LNCaP clone FGC (cell line): ENCODE results near the gene ABHD16B.
"Not testable (repeated sequence)": the region's sequence is repeated elsewhere in the genome, so short reads cannot be mapped to it uniquely, and the experiment has no call there.

Source experiments
- DNase-seq: peaks from one replicate; pipeline ENCODE4 v3.0.0-alpha.2; 2011; ENCODE audit warnings: low read depth
- H3K4me3 ChIP-seq: 2 replicates; pipeline ENCODE4 v1.5.1; 2011; ENCODE audit warnings: mild to moderate bottlenecking, low read depth, low read length, control low read depth
- TF ChIP-seq, protein P1 (sequence below): IDR thresholded peaks from 2 replicates; pipeline ENCODE4 v1.5.1; 2012; ENCODE audit warnings: mild to moderate bottlenecking; ENCODE audit not compliant: control insufficient read depth, insufficient read depth; ENCODE audit errors: extremely low read depth

The ABHD16B gene

DNA sequence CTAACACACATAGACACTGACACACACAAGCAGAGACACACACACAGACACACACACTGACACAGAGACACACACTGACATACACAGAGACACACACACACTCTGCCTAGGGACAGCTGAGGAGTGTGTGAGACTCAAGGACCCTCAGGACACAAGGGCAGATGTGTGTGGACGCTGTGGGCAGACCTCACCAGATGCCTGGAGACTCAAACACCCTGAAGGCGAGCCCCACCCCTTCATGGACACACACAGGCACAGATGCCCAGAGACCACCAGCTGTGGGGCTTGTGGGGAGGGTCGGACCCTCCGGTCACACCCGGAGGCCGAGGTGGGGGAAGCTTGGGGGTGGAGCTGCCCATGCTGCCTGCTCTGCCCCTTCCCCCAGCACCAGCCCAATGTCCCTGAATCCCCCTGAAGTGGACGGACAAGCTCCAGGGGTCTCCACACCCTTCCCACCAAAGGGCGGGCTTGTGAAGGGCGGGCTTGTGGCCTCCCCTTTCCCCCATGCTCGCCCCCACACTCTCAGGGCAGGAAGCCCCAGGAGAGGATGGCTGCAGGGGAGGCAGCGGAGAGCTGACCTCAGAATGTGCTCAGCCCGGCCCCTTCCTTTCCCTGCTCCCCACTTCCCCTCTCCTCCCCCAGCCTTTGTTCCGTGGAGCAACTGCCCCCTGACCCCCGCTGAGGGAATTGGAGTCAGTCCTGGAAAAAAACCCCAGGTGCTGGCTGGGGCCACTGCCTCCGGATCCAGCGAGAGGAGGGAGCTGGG lies 13.9 kb upstream of the ABHD16B start:
- no peak overlapping the region for H3K4me3 ChIP-seq
- TF ChIP-seq, protein P1, sequence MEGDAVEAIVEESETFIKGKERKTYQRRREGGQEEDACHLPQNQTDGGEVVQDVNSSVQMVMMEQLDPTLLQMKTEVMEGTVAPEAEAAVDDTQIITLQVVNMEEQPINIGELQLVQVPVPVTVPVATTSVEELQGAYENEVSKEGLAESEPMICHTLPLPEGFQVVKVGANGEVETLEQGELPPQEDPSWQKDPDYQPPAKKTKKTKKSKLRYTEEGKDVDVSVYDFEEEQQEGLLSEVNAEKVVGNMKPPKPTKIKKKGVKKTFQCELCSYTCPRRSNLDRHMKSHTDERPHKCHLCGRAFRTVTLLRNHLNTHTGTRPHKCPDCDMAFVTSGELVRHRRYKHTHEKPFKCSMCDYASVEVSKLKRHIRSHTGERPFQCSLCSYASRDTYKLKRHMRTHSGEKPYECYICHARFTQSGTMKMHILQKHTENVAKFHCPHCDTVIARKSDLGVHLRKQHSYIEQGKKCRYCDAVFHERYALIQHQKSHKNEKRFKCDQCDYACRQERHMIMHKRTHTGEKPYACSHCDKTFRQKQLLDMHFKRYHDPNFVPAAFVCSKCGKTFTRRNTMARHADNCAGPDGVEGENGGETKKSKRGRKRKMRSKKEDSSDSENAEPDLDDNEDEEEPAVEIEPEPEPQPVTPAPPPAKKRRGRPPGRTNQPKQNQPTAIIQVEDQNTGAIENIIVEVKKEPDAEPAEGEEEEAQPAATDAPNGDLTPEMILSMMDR: no peak
- DNase-seq: no peak

DNA sequence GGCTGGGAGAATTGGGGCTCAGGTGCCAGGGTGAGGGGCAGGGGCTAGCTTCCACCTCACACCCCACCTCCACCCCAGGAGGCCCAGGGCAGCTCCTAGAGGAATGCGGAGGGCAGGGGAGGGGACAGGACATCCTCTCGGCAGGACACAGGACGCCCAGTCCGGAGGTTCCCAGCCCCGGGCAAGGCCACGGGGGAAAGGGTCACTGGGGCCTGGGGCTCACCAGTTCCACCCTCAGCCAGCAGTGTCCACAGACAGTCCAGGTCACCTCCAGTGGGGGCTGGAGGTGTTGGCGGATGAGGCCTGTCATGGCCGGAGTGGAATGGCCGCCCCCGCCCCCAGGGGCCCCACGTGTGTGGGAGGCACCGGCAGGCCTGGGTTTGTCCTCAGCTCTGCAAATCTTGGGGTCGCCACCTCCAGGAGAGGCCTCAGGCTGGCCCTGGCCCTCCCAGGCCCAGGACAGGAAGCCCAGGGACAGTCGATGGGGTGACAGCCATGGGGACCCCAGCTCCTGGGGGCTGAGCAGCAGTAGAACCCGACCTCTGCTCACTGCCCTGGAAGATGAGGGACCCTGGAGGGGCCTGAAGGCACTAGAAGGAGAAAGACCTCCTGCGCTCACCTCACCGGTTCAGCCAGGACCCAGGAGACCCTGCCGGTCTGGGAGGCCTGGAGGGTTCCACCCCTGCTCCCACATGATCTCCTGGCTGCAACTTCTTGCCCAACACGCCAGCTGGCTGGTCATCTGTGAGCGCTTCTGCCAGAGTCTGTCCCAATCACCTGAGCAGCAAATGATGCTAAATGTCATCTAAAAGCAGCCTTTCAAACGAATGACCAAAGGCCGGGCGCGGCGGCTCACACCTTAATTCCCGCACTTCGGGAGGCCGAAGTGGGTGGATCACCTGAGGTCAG lies 13.0 kb upstream of the ABHD16B start:
- H3K4me3 ChIP-seq: no peak overlapping the region

DNA sequence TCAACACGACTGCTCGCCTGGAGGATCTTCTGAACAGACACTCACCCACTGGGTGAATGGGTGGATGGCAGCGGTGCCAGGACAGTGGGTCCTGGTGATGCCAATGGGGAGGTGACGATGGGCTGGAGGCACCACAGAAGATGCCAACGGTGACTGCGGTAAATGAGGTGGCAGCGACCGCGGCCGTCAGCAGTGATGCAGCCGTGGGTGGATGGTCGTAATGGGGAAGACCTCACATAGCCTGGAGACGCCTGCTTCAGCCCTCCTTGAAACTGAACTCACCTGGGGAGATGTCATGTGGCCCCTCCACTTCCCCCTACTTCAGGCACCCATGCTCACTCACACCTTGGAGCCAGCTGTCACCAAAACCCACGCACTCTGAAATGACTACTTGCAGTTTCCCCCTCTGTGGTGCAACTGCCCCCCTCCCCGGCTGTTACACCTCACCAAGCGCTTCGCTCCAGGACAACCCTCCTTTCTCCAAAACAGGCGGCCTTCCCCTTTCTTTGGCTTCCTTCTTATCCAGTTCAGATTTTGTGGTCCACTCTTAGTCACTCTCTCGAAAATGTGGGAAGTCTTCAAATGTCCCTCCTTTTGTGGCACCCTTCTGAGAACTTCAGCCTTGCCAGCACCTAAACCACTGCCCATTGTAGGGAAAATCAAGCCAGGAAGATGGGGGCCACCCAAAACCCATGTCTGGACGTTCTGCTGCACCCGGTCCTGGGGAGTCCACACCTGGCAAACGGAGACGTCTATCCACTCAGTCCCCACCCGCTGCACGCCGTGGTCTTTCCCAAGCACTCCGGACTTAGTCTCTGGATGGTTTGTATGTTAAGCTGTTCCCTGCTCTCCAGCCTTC lies 10.4 kb upstream of the ABHD16B start:
- no peak overlapping the region for H3K4me3 ChIP-seq
- TF ChIP-seq, protein P1: no peak
- DNase-seq: no peak

More for the DNA sequence above, 13.0 kb upstream of the ABHD16B start:
- TF ChIP-seq, protein P1: no peak
- DNase-seq: no peak

DNA sequence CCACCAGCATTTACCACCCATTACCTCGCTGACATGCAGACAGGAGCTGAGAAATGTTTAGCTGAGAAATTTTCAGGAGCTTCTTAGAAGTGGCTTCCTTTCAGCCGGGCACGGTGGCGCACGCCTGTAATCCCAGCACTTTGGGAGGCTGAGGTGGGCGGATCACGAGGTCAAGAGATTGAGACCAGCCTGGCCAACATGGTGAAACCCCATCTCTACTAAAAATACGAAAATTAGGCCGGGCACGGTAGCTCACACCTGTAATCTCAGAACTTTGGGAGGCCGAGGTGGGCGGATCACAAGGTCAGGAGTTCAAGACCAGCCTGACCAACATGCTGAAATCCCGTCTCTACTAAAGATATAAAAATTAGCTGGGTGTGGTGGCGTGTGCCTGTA lies 9.8 kb upstream of the ABHD16B start:
- H3K4me3 ChIP-seq, DNase-seq: not testable (repeated sequence)

DNA sequence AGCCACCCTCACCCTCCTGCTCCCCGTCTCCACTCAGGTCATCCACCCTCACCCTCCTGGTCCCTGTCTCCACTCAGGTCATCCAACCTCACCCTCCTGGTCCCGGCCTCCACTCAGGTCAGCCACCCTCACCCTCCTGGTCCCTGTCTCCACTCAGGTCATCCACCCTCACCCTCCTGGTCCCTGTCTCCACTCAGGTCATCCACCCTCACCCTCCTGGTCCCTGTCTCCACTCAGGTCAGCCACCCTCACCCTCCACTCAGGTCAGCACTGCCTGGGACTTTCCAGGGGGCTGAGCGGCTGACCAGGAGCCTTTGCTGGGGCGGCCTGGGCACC lies 7.6 kb upstream of the ABHD16B start:
- DNase-seq, H3K4me3 ChIP-seq: not testable (repeated sequence)

DNA sequence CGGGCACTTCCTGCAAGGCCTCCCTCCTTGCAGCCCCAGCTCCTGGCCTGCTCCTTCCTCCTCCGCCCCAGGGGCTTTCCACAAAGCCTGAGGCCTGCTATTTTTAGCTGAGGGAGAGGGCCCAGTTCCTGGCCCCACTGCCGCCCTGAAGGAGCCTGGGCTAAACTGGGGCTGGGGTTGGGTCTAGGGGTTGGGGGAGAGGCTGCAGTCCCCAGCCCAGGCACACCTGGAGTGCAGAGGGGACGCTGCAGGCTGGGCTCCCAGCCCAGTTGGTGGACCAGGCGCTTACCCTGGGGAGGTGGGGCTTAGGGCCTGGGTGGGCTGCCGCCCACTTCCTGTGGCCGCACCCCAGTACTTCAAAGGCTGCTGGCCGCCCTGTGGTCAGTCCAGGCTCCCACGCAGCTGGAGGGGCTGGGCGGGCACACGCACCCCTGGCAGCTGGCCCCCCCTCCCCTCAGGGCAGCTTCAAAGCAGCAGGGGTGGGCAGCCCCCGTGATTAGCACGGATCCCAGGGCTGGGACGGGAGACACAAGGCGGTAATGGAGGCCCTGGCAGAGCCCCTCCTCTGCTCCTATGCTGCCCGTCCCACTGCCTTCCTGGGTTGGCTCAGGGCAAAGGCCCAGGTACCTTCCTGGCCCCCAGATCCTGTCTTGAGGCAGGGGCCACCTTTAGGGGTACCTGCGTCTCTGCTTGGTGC lies 7.1 kb upstream of the ABHD16B start:
- TF ChIP-seq, protein P1: no peak
- DNase-seq: no peak
- no peak overlapping the region for H3K4me3 ChIP-seq

DNA sequence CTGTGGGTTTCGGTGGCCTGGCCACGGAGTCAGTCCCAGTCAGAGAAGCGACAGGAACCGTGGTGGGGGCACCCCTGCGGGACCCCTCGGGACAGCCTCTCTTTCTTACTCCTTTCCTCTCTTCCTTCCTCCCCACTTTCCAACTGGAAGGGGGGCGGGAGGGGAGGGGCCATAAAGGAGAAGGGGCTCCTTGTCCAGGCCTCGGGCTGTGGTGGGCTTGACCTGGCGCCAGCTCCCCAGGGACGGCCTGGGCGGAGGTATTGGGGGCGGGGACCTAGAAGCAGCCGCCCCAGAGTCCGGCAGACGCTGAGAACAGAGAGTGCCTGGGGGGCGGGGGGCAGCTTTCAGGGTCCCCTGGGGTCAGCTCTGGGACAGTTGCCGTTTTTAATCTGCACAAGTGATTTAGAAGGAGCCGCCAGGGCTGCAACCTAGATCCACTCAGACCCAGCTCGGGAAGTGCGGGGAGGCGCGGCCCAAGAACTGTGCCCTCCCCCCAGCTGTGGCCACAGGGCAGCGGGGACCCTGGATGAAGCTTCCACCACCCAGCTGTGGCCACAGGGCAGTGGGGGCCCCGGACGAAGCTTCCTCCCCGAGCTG lies 6.4 kb upstream of the ABHD16B start:
- no peak for DNase-seq
- TF ChIP-seq, protein P1: no peak
- H3K4me3 ChIP-seq: no peak overlapping the region
